ENCODE measurements around the gene DHCR24.
"Not testable (repeated sequence)": the region's sequence is repeated elsewhere in the genome, so short reads cannot be mapped to it uniquely, and the experiment has no call there.

DHCR24 gene

DNA sequence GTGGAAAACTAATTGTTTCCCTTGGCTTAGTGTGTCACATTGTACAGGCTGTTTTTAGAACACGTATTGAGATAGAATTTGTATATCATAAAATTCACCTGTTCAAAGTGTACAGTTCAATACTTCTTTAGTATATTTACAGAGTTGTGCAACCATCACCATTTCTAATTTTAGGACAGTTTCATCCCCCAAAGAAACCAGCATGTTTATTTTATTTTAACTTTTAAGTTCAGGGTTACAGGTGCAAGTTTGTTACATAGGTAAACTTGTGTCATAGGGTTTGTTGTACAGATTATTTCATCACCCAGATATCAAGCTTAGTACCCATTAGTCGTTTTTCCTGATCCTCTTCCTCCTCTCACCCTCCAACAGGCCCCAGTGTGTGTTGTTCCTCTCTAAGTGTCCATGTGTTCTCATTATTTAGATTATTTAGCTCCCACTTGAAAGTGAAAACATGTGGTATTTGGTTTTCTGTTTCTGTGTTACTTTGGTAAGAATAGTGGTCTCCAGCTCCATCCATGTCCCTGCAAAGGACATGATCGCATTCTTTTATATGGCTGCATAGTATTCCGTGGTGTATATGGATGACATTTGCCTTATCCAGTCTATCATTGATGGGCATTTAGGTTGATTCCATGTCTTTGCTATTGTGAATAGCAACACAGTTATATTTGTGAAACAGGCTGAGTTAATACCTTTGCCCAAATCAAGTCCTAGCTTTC, 35.2 kb upstream of the DHCR24 start:
- no peak for TF ChIP-seq FOXM1 (IDR thresholded peaks at IDR 0.05; ENCODE audit: borderline replicate concordance)
- TF ChIP-seq NFRKB (IDR thresholded peaks at IDR 0.05): no peak
- no peak for TF ChIP-seq SP1 (IDR thresholded peaks at IDR 0.05)
- TF ChIP-seq ARNT (IDR thresholded peaks at IDR 0.05): no peak
- no peak for TF ChIP-seq HDGF (IDR thresholded peaks at IDR 0.05; ENCODE audit: borderline replicate concordance)
- no peak for TF ChIP-seq FOXK2 (IDR thresholded peaks at IDR 0.05)
- TF ChIP-seq, protein P1, sequence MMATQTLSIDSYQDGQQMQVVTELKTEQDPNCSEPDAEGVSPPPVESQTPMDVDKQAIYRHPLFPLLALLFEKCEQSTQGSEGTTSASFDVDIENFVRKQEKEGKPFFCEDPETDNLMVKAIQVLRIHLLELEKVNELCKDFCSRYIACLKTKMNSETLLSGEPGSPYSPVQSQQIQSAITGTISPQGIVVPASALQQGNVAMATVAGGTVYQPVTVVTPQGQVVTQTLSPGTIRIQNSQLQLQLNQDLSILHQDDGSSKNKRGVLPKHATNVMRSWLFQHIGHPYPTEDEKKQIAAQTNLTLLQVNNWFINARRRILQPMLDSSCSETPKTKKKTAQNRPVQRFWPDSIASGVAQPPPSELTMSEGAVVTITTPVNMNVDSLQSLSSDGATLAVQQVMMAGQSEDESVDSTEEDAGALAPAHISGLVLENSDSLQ (IDR thresholded peaks at IDR 0.05): no peak
- TF ChIP-seq L3MBTL2 (conservative IDR thresholded peaks at IDR 0.05): no peak
- TF ChIP-seq CTBP1 (IDR thresholded peaks at IDR 0.05; ENCODE audit: borderline replicate concordance): no peak
- TF ChIP-seq BHLHE40 (IDR thresholded peaks at IDR 0.05; ENCODE audit: borderline replicate concordance): no peak
- TF ChIP-seq TARDBP (IDR thresholded peaks at IDR 0.05): no peak
- TF ChIP-seq FOXA1 (IDR thresholded peaks at IDR 0.05): no peak
- no peak for DNase-seq (ENCODE audit: extremely low spot score)
- ChIA-PET POLR2A (no interaction called here), CTCF (no interaction called here)

DNA sequence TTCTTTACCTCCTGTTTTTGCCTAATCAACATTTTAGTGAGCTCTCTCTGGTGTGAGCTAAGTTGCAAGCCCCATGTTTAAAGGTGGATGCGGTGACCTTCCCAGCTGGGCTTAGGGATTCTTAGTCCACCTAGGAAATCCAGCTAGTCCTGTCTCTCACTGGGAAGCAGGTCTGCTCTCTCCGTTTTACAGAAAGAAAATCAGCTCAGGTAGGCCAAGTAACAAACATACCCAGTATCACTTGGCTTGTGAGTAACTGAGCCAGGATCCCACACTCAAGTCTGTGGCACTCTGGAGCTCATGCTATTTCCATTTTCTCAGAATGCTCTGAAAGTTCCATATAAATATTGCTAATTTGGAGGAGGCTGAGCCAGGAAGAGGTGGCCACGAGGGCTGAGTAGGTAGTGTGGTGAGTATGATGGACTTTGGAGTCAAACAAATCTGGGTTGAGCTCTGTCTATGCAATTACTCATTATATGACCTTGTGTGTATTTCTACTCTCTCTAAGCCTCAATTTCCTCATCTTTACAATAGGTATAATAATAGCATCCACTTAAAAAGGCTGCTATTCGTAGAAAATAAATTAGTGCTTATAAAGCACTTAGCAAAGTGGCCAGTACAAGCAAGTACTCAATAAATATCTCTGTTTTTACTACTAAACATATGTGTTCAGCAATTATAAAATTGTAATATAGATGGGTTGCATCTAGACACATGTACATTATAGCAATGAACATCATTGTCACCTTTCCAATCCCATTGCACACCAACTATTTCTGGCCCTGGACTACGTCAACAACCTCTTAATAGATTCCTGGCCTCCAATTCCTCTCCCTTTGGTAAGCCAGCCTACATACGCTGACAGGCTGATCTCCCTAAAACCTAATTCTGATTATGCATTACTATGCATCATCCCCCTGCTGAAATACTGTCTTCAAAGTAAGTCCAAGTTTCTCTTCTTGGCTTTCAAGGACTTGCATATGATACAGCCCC, 32.7 kb upstream of the DHCR24 start:
- CTCF ChIA-PET: no interaction called here
- TF ChIP-seq ARNT (IDR thresholded peaks at IDR 0.05): no peak
- no peak for TF ChIP-seq SP1 (IDR thresholded peaks at IDR 0.05)
- TF ChIP-seq L3MBTL2 (conservative IDR thresholded peaks at IDR 0.05): no peak
- no peak for TF ChIP-seq HDGF (IDR thresholded peaks at IDR 0.05; ENCODE audit: borderline replicate concordance)
- TF ChIP-seq NFRKB (IDR thresholded peaks at IDR 0.05): no peak
- no peak for TF ChIP-seq CTBP1 (IDR thresholded peaks at IDR 0.05; ENCODE audit: borderline replicate concordance)
- no peak for TF ChIP-seq LEF1 (IDR thresholded peaks at IDR 0.05; ENCODE audit: borderline replicate concordance)
- no peak for DNase-seq (ENCODE audit: extremely low spot score)
- POLR2A ChIA-PET: no interaction called here

DNA sequence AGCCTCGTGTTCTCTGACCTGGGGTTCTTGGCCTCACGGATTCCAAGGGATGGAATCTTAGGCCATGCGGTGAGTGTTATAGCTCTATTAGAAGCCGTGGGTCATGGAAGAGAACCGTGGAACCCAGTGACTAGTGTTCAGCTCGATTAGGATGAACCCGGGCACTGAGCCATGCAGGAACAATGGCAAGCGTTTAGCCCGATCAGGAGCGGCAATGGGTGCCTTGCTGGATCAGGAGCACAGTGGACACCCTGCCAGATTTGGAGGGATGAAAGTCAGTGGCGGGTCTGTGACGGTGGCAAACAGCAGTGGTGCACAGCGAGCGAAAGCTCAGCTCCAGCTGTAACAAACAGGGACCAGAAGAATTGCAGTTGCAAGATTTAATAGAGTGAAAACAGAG, 24.1 kb upstream of the DHCR24 start:
- DNase-seq (ENCODE audit: extremely low spot score); POLR2A ChIA-PET; CTCF ChIA-PET: not testable (repeated sequence)

DNA sequence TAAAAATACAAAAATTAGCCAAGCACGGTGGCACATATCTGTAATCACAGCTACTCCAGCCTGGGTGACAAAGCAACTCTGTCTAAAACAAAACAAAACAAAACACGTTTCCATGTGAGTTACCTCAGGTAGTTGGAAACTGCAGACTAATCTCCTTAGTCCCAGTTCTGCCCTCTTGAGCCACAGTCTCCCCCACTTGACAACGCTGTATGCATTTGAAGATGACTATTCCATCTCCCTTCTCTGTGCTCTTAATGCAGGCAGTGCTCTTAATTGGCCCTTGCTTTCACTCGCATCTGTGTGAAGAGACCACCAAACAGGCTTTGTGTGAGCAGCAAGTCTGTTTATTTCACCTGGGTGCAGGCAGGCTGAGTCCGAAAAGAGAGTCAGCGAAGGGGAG, 19.6 kb upstream of the DHCR24 start:
- POLR2A ChIA-PET: no interaction called here
- TF ChIP-seq, protein P1 (IDR thresholded peaks at IDR 0.05): no peak
- no peak for TF ChIP-seq SUZ12 (IDR thresholded peaks at IDR 0.05)
- TF ChIP-seq TARDBP (IDR thresholded peaks at IDR 0.05): no peak
- TF ChIP-seq HDGF (IDR thresholded peaks at IDR 0.05; ENCODE audit: borderline replicate concordance): no peak
- no peak for TF ChIP-seq FOXM1 (IDR thresholded peaks at IDR 0.05; ENCODE audit: borderline replicate concordance)
- no peak for TF ChIP-seq BHLHE40 (IDR thresholded peaks at IDR 0.05; ENCODE audit: borderline replicate concordance)
- no peak for TF ChIP-seq ARNT (IDR thresholded peaks at IDR 0.05)
- no peak for TF ChIP-seq CTBP1 (IDR thresholded peaks at IDR 0.05; ENCODE audit: borderline replicate concordance)
- TF ChIP-seq L3MBTL2 (conservative IDR thresholded peaks at IDR 0.05): no peak
- no peak for TF ChIP-seq ZNF384 (IDR thresholded peaks at IDR 0.05)
- TF ChIP-seq SP1 (IDR thresholded peaks at IDR 0.05): no peak
- no peak for TF ChIP-seq FOXA1 (IDR thresholded peaks at IDR 0.05)
- TF ChIP-seq FOXK2 (IDR thresholded peaks at IDR 0.05): no peak
- TF ChIP-seq LEF1 (IDR thresholded peaks at IDR 0.05; ENCODE audit: borderline replicate concordance): no peak
- no peak for TF ChIP-seq ELF4 (IDR thresholded peaks at IDR 0.05)
- TF ChIP-seq NFRKB (IDR thresholded peaks at IDR 0.05): no peak
- CTCF ChIA-PET: no interaction called here
- no peak for DNase-seq (ENCODE audit: extremely low spot score)

DNA sequence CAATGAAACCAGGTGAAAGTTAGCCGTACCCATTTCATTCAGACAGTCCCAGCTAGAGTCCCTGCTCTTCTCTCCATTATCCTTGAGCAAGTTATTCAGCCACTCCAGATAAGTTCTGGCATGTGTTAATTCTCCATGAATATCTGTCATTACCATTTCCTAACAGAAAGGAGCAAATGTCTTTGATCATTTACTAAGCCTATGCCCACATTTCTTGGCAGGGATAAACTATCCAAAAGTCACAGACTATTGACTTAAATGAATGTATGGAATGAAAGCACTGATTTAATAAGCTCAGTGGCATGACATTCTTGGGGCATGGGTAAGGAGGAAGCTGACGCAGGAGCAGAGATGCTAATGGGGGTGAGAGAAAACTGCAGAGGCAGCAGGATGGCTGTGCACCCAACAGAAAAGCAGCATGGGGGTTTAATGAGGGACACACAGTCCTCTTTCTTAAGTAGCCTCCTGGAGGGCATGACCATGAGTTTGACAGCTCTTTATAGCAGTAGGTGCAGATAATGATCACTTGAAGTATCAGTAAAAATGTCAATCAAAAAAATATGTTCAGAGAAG, 17.6 kb upstream of the DHCR24 start:
- ChIA-PET CTCF (interaction anchor here (1.1 kb wide), 2 partner anchors 92 to 118 kb away, joined by 3 to 4 read pairs; no protein-coding TSS in a partner anchor), POLR2A (no interaction called here)
- TF ChIP-seq ELF4 (IDR thresholded peaks at IDR 0.05): no peak
- TF ChIP-seq, protein P1 (IDR thresholded peaks at IDR 0.05): peak; percentile 90

DNA sequence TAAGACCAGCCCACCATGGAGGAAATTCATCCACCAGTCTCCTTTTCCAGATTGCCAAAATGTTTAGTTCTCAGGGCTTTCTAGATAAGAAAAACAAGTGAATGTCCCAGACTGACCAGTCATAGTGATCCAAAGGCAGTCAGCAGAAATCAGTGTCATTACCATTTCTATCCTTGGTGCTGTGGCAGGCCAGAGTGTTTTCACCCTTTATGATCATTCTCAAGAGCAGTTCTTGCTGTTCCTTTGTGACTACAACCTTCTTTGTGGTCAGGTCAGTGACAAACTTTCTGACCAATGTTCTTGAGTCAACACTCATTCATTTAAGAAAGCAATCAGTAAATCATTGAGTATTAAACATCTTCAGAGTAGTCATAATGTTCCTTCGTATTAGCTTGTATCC, 7.3 kb upstream of the DHCR24 start:
- CTCF ChIA-PET: interaction anchor here (0.6 kb wide), 1 partner anchor 281 kb away, joined by 5 read pairs; no protein-coding TSS in a partner anchor
- POLR2A ChIA-PET: no interaction called here
- TF ChIP-seq HDGF (IDR thresholded peaks at IDR 0.05; ENCODE audit: borderline replicate concordance) (no peak), TARDBP (IDR thresholded peaks at IDR 0.05) (no peak), LEF1 (IDR thresholded peaks at IDR 0.05; ENCODE audit: borderline replicate concordance) (no peak), CTBP1 (IDR thresholded peaks at IDR 0.05; ENCODE audit: borderline replicate concordance) (no peak), ZNF384 (IDR thresholded peaks at IDR 0.05) (no peak), FOXA1 (IDR thresholded peaks at IDR 0.05) (no peak), FOXK2 (IDR thresholded peaks at IDR 0.05) (no peak), FOXM1 (IDR thresholded peaks at IDR 0.05; ENCODE audit: borderline replicate concordance) (no peak), SUZ12 (IDR thresholded peaks at IDR 0.05) (no peak), SP1 (IDR thresholded peaks at IDR 0.05) (no peak), ELF4 (IDR thresholded peaks at IDR 0.05) (no peak), L3MBTL2 (conservative IDR thresholded peaks at IDR 0.05) (no peak), NFRKB (IDR thresholded peaks at IDR 0.05) (no peak), ARNT (IDR thresholded peaks at IDR 0.05) (no peak)
- TF ChIP-seq, protein P1 (IDR thresholded peaks at IDR 0.05): no peak
- DNase-seq (ENCODE audit: extremely low spot score): no peak

More for the DNA sequence above, 17.6 kb upstream of the DHCR24 start:
- peak; percentile 28 for DNase-seq (ENCODE audit: extremely low spot score)
